Astrocyte (in vitro differentiated cells and primary cell): Measurements from ENCODE around the gene TOP2A. TPM values are rescaled to one million over a fixed set of nuclear protein-coding genes. Genes with fewer than 3 reads are reported as not detected.

ENCODE experiments used
- DNase-seq: peaks from one replicate; pipeline ENCODE4 v3.0.0-alpha.2; 2010; ENCODE audit warnings: low read depth
- FAIRE-seq: peaks from 2 replicates; lab custom pipeline; 2011; peaks lifted over from hg19 to GRCh38; lab: Jason Lieb, UNC
- H2AFZ ChIP-seq: 2 replicates; pipeline ENCODE4 v1.6.0; 2012; ENCODE audit warnings: low read depth, low read length, inconsistent platforms
- H3K27ac ChIP-seq: 2 replicates; pipeline ENCODE4 v1.5.1; 2011; ENCODE audit warnings: low read depth, low read length, inconsistent platforms
- H3K27me3 ChIP-seq: 2 replicates; pipeline ENCODE4 v1.6.0; 2011; ENCODE audit warnings: low read length, inconsistent platforms; ENCODE audit not compliant: insufficient read depth
- H3K36me3 ChIP-seq: 2 replicates; pipeline ENCODE4 v1.5.1; 2011; ENCODE audit warnings: low read length, inconsistent platforms; ENCODE audit not compliant: insufficient read depth
- H3K4me1 ChIP-seq: 2 replicates; pipeline ENCODE4 v1.5.1; 2011; ENCODE audit warnings: low read length, inconsistent platforms; ENCODE audit not compliant: insufficient read depth
- H3K4me2 ChIP-seq: 2 replicates; pipeline ENCODE4 v1.6.0; 2012; ENCODE audit warnings: low read length, inconsistent platforms
- H3K4me3 ChIP-seq: 2 replicates; pipeline ENCODE4 v1.5.1; 2011; ENCODE audit warnings: low read depth, mild to moderate bottlenecking, low read length, inconsistent platforms; ENCODE audit not compliant: insufficient read depth
- H3K79me2 ChIP-seq: 2 replicates; pipeline ENCODE4 v1.6.0; 2012; ENCODE audit warnings: mild to moderate bottlenecking, low read length, inconsistent platforms; ENCODE audit not compliant: insufficient read depth
- H3K9ac ChIP-seq: 2 replicates; pipeline ENCODE4 v1.6.0; 2012; ENCODE audit warnings: mild to moderate bottlenecking, low read length, inconsistent platforms
- H3K9me3 ChIP-seq: 2 replicates; pipeline ENCODE4 v1.5.1; 2012; ENCODE audit warnings: low read depth, mild to moderate bottlenecking, low read length, inconsistent platforms; ENCODE audit not compliant: insufficient read depth
- H4K20me1 ChIP-seq: 2 replicates; pipeline ENCODE4 v1.6.0; 2012; ENCODE audit warnings: low read length, inconsistent platforms; ENCODE audit not compliant: insufficient read depth
- H3K27ac Mint-ChIP-seq: one replicate; pipeline ENCODE4 v1.8.0; 2021; ENCODE audit warnings: mild to moderate bottlenecking, mixed read lengths; ENCODE audit not compliant: unreplicated experiment
- H3K27me3 Mint-ChIP-seq: one replicate; pipeline ENCODE4 v1.8.0; 2021; ENCODE audit warnings: low read depth, mixed read lengths; ENCODE audit not compliant: unreplicated experiment
- H3K36me3 Mint-ChIP-seq: one replicate; pipeline ENCODE4 v1.8.0; 2021; ENCODE audit warnings: low read depth, mixed read lengths; ENCODE audit not compliant: unreplicated experiment
- H3K4me1 Mint-ChIP-seq: one replicate; pipeline ENCODE4 v1.8.0; 2021; ENCODE audit warnings: low read depth, mixed read lengths; ENCODE audit not compliant: unreplicated experiment
- H3K4me3 Mint-ChIP-seq: one replicate; pipeline ENCODE4 v1.8.0; 2021; ENCODE audit warnings: mild to moderate bottlenecking, moderate library complexity, mixed read lengths; ENCODE audit not compliant: unreplicated experiment
- H3K9me3 Mint-ChIP-seq: one replicate; pipeline ENCODE4 v1.8.0; 2021; ENCODE audit warnings: mild to moderate bottlenecking, mixed read lengths; ENCODE audit not compliant: unreplicated experiment
- EZH2 ChIP-seq: IDR thresholded peaks from 2 replicates; pipeline ENCODE4 v1.6.1; 2012; ENCODE audit warnings: mild to moderate bottlenecking, low read length, inconsistent platforms; ENCODE audit not compliant: insufficient read depth
- total RNA-seq: library from RNA; stranded (reverse); gene quantifications from 2 replicates; pipeline ENCODE4 v1.2.1, GENCODE V29; 2021
- TF ChIP-seq, protein P1 (sequence below): IDR thresholded peaks from 2 replicates; pipeline ENCODE4 v1.5.1; 2011; ENCODE audit warnings: low read depth, mild to moderate bottlenecking, inconsistent platforms, low read length, moderate library complexity; ENCODE audit not compliant: insufficient read depth

Gene TOP2A
- total RNA-seq, 1 donor from 2014 or later = 12.6 TPM

- H3K79me2 ChIP-seq = peaks cover 69% of the 10 kb centered on the region
- no peaks in the 10 kb centered on the region for H3K27me3 ChIP-seq
- Mint-ChIP-seq H3K27me3 (no peaks in the 10 kb centered on the region), H3K4me1 (peaks cover 56% of the 10 kb centered on the region), H3K36me3 (peaks cover 13% of the 10 kb centered on the region), H3K4me3 (peak overlapping the region; percentile 57), H3K27ac (peak overlapping the region; percentile 59), H3K9me3 (no peaks in the 10 kb centered on the region)
- TF ChIP-seq, protein P1, sequence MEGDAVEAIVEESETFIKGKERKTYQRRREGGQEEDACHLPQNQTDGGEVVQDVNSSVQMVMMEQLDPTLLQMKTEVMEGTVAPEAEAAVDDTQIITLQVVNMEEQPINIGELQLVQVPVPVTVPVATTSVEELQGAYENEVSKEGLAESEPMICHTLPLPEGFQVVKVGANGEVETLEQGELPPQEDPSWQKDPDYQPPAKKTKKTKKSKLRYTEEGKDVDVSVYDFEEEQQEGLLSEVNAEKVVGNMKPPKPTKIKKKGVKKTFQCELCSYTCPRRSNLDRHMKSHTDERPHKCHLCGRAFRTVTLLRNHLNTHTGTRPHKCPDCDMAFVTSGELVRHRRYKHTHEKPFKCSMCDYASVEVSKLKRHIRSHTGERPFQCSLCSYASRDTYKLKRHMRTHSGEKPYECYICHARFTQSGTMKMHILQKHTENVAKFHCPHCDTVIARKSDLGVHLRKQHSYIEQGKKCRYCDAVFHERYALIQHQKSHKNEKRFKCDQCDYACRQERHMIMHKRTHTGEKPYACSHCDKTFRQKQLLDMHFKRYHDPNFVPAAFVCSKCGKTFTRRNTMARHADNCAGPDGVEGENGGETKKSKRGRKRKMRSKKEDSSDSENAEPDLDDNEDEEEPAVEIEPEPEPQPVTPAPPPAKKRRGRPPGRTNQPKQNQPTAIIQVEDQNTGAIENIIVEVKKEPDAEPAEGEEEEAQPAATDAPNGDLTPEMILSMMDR = no peak
- no peak for TF ChIP-seq EZH2
- no peak overlapping the region for H3K9ac ChIP-seq
- H3K4me3 ChIP-seq = no peak overlapping the region
- H2AFZ ChIP-seq = no peak overlapping the region
- no peak for FAIRE-seq
- H3K4me1 ChIP-seq = peaks cover 66% of the 10 kb centered on the region
- H3K27ac ChIP-seq = no peak overlapping the region
- H3K36me3 ChIP-seq = peaks cover 22% of the 10 kb centered on the region
- H3K9me3 ChIP-seq = no peaks in the 10 kb centered on the region
- DNase-seq = no peak
- peak overlapping the region; percentile 62 for H3K4me2 ChIP-seq
- peaks cover 74% of the 10 kb centered on the region for H4K20me1 ChIP-seq
These were observed 68.9 kb downstream of the TOP2A start for GRCh38 chr17:40348562-40349476.

- Mint-ChIP-seq H3K4me3 (peak overlapping the region; percentile 27), H3K36me3 (peaks cover 13% of the 10 kb centered on the region), H3K27ac (peak overlapping the region; percentile 72), H3K9me3 (no peaks in the 10 kb centered on the region), H3K4me1 (peaks cover 56% of the 10 kb centered on the region), H3K27me3 (no peaks in the 10 kb centered on the region)
- Histone ChIP-seq H3K27me3 (no peaks in the 10 kb centered on the region), H3K36me3 (peaks cover 21% of the 10 kb centered on the region), H3K27ac (no peak overlapping the region), H3K4me2 (peak overlapping the region; percentile 62), H4K20me1 (peaks cover 78% of the 10 kb centered on the region), H3K9ac (no peak overlapping the region), H3K4me1 (peaks cover 73% of the 10 kb centered on the region), H3K79me2 (peaks cover 76% of the 10 kb centered on the region), H3K9me3 (no peaks in the 10 kb centered on the region), H2AFZ (no peak overlapping the region), H3K4me3 (no peak overlapping the region)
- FAIRE-seq (no peak), DNase-seq (no peak)
- TF ChIP-seq EZH2 = no peak
- TF ChIP-seq, protein P1 = no peak
These were observed 69.6 kb downstream of the TOP2A start for GRCh38 chr17:40348136-40348504.
